Large intestine (tissue), 3 donors: ENCODE measurements around the gene MROH9. TPM values are rescaled to one million over a fixed set of nuclear protein-coding genes. Genes with fewer than 3 reads are reported as not detected.

Experiments used
- DNase-seq, 2 donors: peaks; one replicate each; pipeline versions ENCODE4 v3.0.0 to v3.0.0-alpha.2; 2013
- H3K27ac ChIP-seq: one replicate; pipeline ENCODE4 v1.5.1; 2013; ENCODE audit warnings: low read length
- H3K27me3 ChIP-seq: 2 replicates; pipeline ENCODE4 v1.6.1; 2013; ENCODE audit warnings: low read length; ENCODE audit not compliant: control insufficient read depth, insufficient read depth
- H3K36me3 ChIP-seq: 2 replicates; pipeline ENCODE4 v1.6.1; 2013; ENCODE audit warnings: low read length; ENCODE audit not compliant: control insufficient read depth, insufficient read depth
- H3K4me1 ChIP-seq: one replicate; pipeline ENCODE4 v1.6.1; 2013; ENCODE audit warnings: low read length; ENCODE audit not compliant: control insufficient read depth, insufficient read depth
- H3K4me3 ChIP-seq: one replicate; pipeline ENCODE4 v1.5.1; 2013; ENCODE audit warnings: low read length
- H3K9me3 ChIP-seq: one replicate; pipeline ENCODE4 v1.6.1; 2013; ENCODE audit warnings: mild to moderate bottlenecking, low read depth, low read length, moderate library complexity; ENCODE audit not compliant: control insufficient read depth
- WGBS: methylation state at CpG from one replicate; pipeline ENCODE4 v1.1.5; 2013; ENCODE audit warnings: low lambda C conversion rate; ENCODE audit not compliant: insufficient coverage; 5-methylcytosine and 5-hydroxymethylcytosine counted together
- polyA plus RNA-seq: library from polyadenylated mRNA; unstranded; fragments of 120-200 nt; gene quantifications from one replicate; pipeline ENCODE4 v1.2.1, GENCODE V29; 2013

MROH9 gene
- polyA plus RNA-seq, 1 donor: not detected

DNA sequence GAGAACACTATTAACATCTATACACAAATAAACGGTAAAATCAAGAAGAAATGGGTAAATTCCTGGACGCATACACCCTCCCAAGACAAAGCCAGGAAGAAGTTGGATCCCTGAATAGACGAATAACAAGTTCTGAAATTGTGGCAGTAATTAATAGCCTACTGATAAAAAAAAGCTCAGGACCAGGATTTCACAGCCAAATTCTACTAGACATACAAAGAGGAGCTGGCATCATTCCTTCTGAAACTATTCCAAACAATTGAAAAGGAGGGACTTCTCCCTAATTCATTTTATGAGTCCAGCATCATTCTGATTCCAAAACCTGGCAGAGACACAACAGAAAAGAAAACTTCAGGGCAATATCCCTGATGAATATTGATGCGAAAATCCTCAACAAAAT, 84.6 kb downstream of the MROH9 start:
- no peaks in the 10 kb centered on the region for H3K36me3 ChIP-seq
- H3K4me1 ChIP-seq: no peaks in the 10 kb centered on the region
- H3K27me3 ChIP-seq: no peaks in the 10 kb centered on the region
- no peak for DNase-seq
- H3K27ac ChIP-seq: no peak overlapping the region
- 77% methylated on average over 2 of the region's 4 CpGs for WGBS
- no peak overlapping the region for H3K4me3 ChIP-seq
- no peaks in the 10 kb centered on the region for H3K9me3 ChIP-seq

DNA sequence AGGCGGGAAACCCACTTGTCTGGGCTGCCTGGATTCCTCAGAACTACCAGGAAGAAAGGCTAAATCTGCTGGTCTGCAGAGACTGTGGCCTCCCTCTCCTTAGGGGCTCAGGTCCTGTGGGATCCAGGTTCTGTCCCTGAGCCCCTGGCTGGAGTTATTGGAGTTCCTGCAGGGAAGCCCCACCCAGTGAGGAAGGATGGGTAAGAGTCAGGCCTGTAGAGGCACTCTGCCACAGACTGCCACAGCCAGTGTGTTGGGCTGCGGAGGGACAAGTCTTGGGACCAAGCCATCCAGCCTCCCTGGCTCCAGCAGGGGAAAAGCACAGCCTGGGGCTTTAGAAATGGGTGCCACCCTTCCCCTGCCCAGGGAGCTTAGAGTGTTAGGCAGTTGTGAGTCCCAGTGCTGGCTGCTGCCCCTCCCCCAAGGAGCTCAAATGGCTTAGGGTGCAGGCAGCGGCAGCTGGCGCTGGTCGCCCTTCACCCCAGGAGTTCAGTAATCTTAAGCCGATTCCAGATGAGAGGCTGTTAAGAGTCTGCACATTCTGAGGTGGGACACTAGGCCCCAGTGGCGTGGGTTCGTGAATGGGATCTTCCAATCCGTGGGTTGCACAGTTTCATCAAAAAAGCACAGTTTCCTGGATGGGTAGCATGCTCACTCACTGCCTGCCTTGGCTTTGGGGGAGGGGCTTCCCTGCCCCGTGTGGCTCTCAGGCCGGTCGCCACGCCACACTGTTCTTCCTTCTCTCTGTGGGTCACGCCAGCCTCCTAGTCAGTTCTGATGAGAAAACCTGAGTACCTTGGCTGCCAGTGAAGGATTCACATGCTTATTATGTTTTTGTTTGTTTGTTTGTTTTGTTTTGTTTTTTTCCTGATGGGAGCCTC, 97.7 kb downstream of the MROH9 start:
- Histone ChIP-seq H3K9me3 (no peaks in the 10 kb centered on the region), H3K27ac (no peak overlapping the region), H3K36me3 (no peaks in the 10 kb centered on the region), H3K4me3 (no peak overlapping the region), H3K27me3 (no peaks in the 10 kb centered on the region), H3K4me1 (no peaks in the 10 kb centered on the region)
- WGBS: no CpG with 5 or more reads among the region's 14 CpGs
- DNase-seq: no peak

DNA sequence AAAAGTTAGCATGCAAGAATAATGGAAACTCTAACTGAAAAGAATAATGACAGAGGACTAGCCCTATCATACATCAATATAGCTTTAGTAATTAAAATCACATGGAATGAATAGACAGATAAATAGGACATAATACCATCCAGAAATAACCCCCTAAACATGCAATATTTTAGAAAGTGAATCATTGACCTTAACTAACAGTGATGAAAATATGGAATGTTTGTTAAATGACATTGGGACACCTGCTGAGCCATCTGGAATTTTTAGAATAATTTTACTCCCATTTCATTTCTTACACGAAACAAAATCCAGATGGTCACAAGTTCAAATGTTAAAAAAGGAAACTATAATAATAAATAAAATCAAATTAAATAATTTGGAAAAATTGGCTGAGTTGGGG, 102.3 kb downstream of the MROH9 start:
- no peak for DNase-seq
- Histone ChIP-seq H3K36me3 (no peaks in the 10 kb centered on the region), H3K4me1 (no peaks in the 10 kb centered on the region), H3K27me3 (no peaks in the 10 kb centered on the region), H3K9me3 (no peaks in the 10 kb centered on the region), H3K4me3 (no peak overlapping the region), H3K27ac (no peak overlapping the region)
- 100% methylated on average over 1 of the region's 1 CpG for WGBS

DNA sequence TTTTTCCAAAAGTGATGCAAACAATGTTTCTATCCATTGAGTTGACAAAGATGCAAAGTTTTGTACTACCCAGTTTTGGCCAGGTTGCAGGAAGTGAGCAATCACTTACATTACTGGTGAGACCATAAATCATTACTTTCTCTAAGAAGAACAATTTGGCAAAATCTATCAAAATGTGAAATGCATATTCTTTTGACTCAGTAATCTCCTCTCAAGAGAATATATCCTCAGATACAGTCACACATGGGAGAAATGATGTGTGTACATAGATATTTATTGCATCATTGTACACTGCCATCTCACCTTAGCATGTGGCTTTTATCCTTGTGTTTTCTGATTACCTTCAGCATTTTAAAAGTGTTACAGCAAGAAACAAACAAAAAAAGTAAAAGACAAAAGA, 103.0 kb downstream of the MROH9 start:
- peaks cover 5% of the 10 kb centered on the region for H3K9me3 ChIP-seq
- no peak overlapping the region for H3K27ac ChIP-seq
- no peak for DNase-seq
- H3K27me3 ChIP-seq: no peaks in the 10 kb centered on the region
- H3K36me3 ChIP-seq: no peaks in the 10 kb centered on the region
- no peak overlapping the region for H3K4me3 ChIP-seq
- H3K4me1 ChIP-seq: no peaks in the 10 kb centered on the region

DNA sequence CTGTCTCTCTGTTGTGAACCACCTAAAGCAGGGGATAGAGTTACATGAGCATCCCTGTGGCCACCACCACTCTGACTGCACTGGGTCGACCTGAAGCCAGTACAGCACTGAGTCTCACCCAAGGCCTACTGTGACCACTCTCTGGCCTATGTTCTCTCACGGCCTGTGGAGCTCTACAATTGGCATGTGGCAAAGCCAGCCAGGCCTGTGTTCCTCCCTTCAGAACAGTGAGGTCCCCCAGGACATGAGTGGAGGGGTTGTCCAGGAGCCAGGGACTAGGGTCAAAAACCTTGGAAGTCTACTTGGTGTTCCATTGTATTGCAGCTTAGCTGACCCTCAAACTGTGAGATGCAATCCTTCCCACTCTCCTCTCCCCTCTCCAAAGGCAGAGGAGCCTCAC, 112.7 kb downstream of the MROH9 start:
- H3K4me3 ChIP-seq: no peak overlapping the region
- no peaks in the 10 kb centered on the region for H3K27me3 ChIP-seq
- DNase-seq: no peak
- H3K36me3 ChIP-seq: no peaks in the 10 kb centered on the region
- no CpG with 5 or more reads among the region's 2 CpGs for WGBS
- peaks cover 12% of the 10 kb centered on the region for H3K9me3 ChIP-seq
- H3K4me1 ChIP-seq: no peaks in the 10 kb centered on the region
- no peak overlapping the region for H3K27ac ChIP-seq

DNA sequence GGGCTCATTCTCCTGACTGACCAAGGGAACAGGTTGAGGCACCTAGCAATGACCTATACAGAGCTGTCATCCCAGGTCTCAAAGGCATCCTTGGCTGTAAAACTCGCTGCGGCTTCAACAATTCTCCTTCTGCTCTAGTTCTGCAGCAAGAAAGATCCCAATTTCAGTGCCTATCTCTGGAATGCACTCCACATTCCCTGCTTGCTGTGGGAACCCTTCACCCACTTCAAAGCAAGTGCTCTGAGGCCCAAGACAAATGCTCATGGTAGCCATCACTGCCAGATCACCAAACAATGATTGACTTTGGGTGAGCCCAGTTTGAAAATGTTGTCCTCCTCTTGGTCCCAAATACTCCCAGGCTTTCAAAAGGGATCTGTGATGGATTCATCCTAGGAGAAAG, 117.6 kb downstream of the MROH9 start:
- Histone ChIP-seq H3K9me3 (no peaks in the 10 kb centered on the region), H3K36me3 (no peaks in the 10 kb centered on the region), H3K27me3 (no peaks in the 10 kb centered on the region), H3K4me1 (no peaks in the 10 kb centered on the region), H3K27ac (no peak overlapping the region), H3K4me3 (no peak overlapping the region)
- no CpG with 5 or more reads among the region's 2 CpGs for WGBS
- DNase-seq: no peak

DNA sequence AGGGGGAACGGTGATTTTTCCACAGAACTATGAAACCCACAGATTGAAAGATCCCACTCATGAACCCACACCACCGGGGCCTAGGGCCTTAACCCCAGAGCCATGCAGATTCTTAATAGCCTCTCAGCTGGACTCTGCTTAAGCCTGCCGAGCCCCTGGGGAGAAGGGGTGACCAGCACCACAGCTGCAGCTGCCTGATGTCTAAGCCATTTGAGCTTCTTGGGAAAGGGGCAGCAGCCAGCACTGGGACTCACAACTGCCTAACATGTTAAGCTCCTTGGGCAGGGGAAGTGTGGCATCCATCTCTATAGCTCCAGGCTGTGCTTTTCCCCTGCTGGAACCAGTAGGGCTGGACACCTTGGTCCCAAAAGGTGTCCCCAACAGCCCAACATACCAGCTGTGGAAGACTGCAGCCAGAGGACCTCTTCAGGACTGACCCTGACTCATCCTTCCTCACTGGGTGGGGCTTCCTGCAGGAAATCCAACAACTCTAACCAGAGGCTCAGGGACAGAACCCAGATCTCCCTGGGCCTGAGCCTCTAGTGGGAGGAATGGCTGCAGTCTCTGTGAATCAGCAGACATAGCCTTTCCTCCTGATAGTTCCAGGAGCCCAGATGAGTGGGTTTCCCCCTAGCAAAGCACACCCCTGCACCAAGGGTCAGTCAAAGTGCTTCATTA, 120.8 kb downstream of the MROH9 start:
- DNase-seq: no peak
- Histone ChIP-seq H3K4me1 (no peaks in the 10 kb centered on the region), H3K36me3 (no peaks in the 10 kb centered on the region), H3K27ac (no peak overlapping the region), H3K27me3 (no peaks in the 10 kb centered on the region), H3K4me3 (no peak overlapping the region), H3K9me3 (no peaks in the 10 kb centered on the region)
- WGBS: no CpG with 5 or more reads among the region's 3 CpGs

DNA sequence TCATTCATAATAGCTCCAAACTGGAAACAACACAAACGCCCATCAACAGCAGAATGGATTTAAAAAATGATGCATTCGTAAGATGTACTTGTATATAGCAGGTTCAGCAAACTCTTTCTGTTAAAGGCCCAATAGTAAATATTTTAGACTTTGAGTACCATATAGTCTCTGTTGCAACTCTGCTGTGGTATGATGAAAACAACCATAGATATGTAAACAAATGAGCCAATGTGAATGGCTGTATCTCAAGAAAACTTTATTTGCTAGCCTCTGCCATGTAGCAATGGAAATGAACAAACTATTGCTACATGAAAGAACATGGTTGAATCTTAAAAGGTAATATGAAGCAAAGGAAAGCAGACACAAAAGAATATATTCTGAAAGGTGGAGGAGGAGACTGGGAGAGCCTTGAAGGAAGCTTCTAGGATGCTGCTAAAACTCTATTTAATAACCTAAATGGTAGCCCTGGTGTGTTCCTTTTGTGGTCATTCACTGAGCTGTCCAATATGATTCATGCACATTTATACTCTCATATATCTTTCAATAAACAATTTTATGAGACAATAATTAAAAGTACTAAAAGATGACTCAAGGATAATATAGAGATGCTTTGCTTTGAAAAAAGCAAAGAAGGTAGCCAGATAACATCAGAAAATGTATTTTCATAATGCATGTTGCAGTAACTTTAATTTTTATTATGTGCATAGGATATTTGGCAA, 126.2 kb downstream of the MROH9 start:
- no peak for DNase-seq
- Histone ChIP-seq H3K27ac (no peak overlapping the region), H3K4me3 (no peak overlapping the region), H3K27me3 (no peaks in the 10 kb centered on the region), H3K4me1 (no peaks in the 10 kb centered on the region), H3K36me3 (no peaks in the 10 kb centered on the region), H3K9me3 (no peaks in the 10 kb centered on the region)
- no CpG with 5 or more reads among the region's 2 CpGs for WGBS

DNA sequence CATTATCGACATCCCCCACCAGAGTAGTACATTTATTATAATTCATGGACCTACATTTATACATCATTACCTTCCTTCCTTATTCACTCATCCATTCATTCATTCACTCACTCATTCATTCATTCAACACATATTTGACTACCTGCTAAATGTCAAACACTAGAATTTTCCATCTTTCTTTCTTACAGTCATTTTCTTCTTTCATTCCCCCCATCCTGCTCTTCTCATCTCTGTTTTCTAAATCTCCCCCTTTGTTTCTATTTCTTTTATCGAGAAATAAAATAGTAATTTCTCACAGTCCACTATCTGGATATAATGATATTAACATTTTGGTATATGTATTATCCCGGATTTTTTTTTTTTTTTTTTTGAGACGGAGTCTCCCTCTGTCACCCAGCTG, 127.6 kb downstream of the MROH9 start:
- no peak overlapping the region for H3K4me3 ChIP-seq
- no peak overlapping the region for H3K27ac ChIP-seq
- H3K9me3 ChIP-seq: no peaks in the 10 kb centered on the region
- H3K4me1 ChIP-seq: no peaks in the 10 kb centered on the region
- 89% methylated on average over 2 of the region's 4 CpGs for WGBS
- DNase-seq: no peak
- no peaks in the 10 kb centered on the region for H3K36me3 ChIP-seq
- H3K27me3 ChIP-seq: no peaks in the 10 kb centered on the region

DNA sequence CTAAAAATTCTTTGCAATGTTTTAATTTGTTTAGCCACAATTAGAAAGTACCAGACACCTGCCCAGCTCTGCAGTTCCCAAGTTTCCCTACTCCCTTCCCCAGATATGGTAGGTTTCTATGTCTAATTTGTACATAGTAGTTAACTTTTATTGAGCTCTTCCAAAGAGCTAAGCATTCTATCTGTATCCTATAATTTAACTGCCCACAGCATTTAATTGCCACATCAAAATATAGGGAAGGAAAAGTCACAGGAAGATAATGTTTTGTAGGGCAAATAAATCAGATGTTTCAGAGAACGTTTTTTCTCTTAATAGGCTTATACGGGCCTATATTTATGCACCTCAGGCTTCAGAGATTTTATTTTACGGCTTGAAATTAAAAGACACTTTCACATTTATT, 139.7 kb downstream of the MROH9 start:
- Histone ChIP-seq H3K4me1 (no peaks in the 10 kb centered on the region), H3K4me3 (no peak overlapping the region), H3K27ac (no peak overlapping the region), H3K27me3 (no peaks in the 10 kb centered on the region), H3K36me3 (no peaks in the 10 kb centered on the region), H3K9me3 (no peaks in the 10 kb centered on the region)
- DNase-seq: no peak
- 94% methylated on average over 3 of the region's 3 CpGs for WGBS
